DMS153 treated with DMSO at 0.1 percent for 48 hours (cell line): ENCODE measurements around the gene SULT1A1.
"Not testable (repeated sequence)": the region's sequence is repeated elsewhere in the genome, so short reads cannot be mapped to it uniquely, and the experiment has no call there.

Experiments
- DNase-seq: peaks from one replicate; lab custom pipeline; 2025; ENCODE audit not compliant: unreplicated experiment; lab: John Stamatoyannopoulos, UW

The SULT1A1 gene

DNA sequence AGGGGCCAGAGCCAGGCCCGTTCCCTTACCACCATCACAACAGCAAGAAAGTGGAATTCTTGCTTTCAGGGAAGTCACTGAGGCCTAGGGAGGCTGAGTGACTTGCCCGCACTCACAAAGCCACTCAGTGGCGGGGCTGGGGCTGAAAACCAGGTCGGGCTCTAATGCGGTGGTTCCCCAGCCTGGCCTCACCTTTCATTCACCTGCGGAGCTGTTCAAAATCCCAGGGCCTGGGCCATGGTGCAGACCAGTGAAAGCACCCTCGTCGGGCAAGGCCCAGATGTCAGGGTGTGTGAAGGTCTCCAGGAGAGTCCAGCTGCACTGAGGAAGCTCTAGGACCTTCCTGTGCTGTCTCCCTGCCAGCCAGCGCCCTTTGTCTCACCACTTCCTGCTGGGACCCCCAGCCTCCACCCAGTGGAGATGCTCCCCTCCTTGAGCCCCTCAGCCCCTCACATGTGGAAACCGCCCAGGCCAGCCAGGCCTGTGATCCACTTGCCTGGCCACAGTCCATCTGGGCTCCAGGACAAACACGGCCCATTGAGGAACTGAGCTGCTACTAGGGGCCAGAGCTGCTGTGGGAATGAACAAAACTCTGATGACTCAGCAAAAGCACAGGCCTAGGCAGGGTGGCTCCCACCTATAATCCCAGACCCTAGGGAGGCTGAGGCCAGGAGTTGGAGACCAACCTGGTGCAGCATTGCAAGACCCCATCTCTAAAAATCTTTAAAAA lies 812 bp downstream of the SULT1A1 start:
- not testable (repeated sequence) for DNase-seq

DNA sequence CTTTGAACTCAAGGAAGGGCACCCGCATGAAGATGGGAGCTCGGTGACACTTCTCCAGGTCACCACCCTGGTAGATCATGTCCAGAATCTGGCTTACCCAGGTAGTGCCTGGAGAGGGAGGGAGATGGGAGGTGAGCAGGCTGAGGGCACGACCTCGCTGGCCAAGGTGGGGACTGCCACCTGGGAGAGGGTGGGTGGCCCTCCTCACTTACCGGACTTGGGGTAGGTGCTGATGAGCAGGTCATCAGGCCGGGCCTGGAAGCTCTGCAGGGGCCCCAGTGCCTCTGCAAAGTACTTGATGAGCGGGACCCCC lies 1.4 kb downstream of the SULT1A1 start:
- not testable (repeated sequence) for DNase-seq

DNA sequence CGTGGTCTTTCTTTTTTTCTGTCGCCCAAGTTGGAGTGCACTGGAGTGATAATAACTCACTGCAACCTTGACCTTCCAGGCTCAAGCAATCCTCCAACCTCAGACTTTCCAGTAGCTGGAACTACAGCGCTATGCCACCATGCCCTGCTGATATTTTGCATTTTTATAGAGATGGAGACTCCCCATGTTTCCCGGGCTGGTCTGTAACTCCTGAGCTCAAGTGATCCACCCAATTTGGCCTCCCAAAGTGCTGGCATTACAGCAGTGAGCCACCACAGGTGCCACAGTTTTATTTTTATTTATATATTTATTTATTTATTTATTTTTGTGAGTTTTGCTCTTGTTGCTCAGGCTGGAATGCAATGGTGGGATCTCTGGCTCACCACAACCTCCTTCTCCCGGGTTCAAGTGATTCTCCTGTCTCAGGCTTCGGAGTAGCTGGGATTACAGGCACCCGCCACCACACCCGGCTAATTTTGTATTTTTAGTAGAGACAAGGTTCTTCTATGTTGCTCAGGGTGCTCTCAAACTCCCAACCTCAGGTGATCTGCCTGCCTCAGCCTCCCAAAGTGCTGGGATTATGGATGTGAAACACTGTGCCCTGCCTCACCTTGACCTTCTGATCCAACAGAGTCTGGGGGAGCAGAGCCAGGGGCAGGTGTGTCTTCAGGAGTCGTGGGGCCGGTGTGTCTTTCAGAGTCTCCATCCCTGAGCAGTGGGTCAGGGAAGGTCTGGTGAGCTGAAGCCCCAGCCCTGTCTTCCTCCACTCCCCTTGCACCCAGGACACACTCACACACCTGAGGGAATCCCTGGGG lies 2.0 kb downstream of the SULT1A1 start:
- DNase-seq = not testable (repeated sequence)

DNA sequence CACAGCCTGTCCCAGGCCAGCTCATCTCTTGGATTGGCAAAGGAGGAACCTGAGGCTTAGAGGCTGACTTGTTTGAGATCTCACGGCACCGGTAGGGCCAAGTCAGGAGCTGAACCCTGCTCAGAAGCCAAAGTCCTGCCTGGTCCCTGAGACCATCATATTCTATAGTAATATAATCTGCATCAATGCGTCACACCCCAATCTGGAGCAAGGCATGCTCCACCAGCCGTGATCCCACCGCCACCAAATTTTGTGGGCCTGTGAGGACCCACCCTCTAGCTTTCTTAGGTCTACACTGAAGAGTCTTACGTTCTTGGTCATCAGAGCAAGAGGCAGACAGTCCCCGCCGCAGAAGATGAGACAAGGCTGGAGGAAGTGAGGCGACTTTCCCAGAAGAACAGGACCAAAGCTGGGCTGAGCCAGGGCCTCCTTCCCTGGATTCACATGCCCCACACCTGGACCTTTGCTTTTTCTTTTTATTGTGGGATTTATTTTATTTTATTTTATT lies 2.7 kb downstream of the SULT1A1 start:
- no peak for DNase-seq

DNA sequence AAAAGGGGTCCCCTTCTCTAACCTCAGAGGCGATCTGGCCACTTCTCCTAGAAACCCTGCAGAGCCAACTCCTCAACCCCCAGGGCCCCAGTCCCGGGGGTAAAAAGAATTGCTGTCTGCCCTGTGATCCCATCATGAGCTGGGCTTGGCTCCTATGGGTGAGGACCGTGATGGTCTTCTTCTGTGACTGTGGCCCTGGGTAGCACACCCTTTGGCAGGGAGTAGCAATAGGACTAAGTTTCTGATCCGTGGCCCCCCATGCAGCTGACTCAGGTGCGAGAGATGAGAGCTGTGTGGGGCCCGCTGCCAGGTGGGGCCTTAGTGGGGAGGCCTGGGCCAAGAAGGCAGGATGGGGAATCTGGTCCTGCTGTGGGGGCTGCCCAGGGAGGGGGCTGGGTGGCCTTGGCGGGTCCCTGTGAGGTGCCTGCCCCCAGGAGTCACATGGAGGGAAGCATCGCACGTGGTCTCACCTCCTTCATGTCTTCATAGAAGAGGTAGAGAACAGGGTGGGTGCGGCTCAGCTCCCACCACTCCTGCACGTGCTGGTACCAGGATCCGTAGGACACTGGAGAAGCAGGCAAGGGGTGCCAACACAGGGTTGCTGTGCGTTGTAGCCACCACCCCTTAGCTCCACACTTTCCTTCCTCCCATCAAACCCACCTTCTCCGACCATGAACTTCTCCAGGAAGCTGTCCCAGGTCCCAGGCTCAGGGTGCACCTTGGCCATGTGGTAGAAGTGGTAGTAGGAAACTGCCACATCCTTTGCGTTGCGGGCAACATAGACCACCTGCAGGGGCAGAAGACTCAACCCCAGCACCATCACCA lies 3.3 kb downstream of the SULT1A1 start:
- no peak for DNase-seq

DNA sequence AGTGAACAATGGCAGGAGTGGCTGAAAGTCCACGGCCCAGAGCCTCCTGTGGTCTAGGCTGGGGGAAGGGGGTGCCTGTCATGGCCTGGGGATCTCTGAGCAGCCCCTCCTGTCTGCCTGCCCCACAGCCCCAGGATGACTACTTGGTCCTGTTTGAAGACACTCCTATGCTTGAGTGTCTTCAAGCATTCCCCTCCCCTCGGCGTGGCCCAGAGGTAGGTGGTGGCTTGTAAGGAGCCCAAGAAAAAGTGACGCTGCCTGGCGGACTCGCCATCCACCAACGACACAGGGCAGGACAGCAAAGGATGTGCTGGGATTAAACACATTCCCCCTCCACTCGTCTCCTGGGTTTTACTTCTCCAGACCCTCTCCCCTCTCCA lies 5.7 kb downstream of the SULT1A1 start:
- no peak for DNase-seq

DNA sequence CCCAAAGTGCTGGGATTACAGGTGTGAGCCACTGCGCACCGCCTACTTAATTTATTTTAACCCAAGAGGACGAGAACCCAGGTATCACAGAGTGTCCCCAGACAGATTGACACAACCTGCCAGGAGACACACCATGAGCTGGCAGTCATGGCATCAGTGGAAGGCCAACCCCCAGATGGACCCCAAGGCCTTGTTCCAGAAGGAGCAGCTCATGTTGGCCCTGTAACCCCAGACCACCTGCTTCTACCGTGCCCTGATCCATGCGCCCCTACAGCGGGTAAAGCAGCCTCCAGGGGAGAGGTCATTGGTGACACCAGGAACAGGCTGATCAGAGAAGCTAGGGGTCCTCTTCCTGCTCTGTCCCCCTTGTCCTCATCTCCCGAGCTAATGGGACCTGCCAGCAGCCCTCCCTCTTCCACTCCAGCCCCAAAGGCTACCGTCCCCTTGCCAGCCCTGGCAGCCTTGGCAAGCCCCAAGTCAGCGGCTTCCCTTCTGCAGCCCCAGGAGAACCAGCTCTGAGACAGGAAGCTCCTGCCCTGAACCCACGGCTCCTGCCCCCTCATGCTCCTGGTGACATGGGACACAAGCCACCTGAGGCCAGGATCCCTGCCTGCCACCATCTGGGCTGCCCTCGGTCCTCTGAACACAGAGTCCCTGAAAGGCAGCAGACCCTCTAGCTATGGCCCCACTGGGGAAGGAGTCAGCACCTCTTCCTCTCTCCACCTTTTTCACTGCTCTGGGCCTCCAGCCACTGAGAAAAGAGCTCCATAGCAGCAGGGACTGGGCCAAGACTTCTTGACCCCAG lies 6.3 kb downstream of the SULT1A1 start:
- no peak for DNase-seq

DNA sequence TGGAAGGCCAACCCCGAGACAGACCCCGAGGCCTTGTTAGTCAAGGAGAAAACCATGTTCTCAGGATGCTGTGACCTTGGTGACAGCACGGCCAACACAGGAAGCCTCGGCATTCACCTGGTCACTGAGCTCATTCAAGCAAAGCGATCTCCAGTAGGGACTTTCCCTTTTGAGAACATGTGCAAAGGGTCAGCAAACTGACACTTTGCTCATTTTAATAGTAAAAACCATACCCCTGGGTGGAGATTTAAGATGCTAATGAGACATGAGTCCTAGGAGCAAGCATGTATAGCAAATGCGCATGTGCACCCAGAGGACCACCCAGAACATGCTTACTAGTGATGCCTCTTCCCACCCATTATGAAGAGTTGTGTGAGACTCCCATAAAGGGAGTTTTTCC lies 7.3 kb downstream of the SULT1A1 start:
- no peak for DNase-seq

DNA sequence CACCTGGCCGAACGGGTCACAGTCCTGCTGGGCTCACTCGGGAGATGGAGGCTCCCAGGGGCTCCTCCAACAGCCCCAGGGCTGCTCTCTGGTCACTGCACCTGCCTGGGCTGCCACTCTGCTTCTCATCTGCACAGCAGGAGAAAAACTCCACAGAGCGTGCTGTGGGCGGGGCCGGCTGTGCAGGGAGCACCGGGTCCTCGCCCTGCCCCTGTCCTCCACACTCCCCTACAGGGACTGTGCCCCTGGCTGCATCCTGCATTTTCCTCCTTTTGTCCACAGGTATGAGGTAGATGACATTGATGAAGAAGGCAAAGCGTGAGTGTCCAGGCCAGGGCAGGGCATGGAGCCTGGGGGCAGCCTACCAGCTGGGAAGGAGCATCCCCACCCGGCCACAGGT lies 7.8 kb downstream of the SULT1A1 start:
- not testable (repeated sequence) for DNase-seq

DNA sequence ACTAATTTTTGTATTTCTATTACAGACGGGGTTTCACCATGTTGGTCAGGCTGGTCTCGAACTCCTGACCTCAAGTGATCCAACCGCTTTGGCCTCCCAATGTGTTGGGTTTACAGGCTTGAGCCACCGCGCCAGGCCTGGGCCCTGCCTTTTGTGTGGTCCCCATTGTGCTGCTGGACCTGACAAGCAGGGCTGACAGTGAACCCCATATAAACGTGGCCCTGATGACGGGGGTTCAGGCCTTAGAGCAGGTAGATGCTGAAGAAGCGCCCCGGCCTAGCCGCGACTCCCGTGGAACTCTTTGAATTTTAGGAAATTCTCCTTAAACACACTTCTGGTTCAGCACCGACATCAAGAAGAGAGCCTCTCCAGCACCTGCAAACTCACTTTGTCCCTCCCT lies 8.3 kb downstream of the SULT1A1 start:
- DNase-seq = not testable (repeated sequence)

DNA sequence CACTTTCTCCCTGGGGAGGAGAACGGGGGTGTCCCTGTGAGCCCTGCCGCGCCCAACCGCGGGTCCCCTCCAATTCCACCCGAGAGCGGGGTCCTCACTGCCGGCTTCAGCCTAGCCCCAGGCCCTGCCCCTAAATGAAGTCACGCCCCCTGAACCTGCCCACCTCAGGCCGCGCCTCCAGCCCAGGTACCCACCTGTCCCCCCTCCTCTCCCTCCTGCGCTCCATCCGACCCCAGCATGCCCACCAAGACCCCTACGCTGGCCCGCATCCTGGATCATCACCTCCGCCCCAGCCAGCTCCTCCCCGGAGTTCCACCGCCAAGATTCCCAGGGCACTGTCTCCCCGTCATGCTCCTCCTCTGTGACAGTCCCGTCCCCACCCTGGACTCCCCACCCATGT lies 8.9 kb downstream of the SULT1A1 start:
- DNase-seq = not testable (repeated sequence)

DNA sequence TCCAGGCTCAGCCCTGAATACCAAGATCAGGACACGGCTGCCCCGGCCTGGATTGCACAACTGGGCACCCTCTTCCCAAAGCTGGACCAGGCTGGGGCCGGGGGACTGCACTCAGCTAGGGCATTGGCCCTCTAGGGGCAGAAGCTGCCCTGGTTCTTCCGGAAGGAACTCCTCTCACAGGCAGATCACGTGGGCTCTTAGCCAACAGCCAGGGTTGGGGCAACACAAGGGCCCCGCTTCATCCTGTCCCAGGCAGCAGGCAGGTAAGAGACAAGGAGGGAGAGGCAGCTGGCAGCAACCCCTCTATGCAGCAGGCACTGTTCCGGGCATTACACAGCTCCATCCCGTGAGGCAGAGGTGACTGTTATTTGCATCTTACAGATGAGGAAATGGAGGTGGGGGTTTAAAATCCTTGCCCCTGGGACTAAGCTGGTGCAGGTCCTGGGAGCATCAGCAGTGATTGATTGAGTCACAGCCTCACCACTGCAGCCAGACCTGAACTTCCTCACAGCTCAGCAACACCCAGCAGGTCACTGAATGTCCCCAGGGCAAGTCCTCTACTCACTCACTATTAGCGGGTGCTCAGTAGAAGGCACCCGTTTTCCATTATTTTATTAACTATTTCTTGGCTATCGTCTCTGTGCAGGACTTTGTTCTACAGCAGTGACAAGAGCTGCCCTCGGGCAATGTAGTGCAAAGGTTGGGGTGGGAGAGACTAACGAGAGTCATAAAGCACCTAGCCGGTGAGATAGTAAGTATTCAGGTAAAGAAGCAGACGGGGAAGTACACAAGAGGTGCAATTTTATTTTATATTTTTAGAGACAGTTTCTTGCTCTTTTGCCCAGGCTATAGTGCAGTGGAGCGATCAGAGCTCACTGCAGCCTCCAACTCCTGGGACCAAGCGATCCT lies 10.2 kb downstream of the SULT1A1 start:
- DNase-seq = not testable (repeated sequence)

DNA sequence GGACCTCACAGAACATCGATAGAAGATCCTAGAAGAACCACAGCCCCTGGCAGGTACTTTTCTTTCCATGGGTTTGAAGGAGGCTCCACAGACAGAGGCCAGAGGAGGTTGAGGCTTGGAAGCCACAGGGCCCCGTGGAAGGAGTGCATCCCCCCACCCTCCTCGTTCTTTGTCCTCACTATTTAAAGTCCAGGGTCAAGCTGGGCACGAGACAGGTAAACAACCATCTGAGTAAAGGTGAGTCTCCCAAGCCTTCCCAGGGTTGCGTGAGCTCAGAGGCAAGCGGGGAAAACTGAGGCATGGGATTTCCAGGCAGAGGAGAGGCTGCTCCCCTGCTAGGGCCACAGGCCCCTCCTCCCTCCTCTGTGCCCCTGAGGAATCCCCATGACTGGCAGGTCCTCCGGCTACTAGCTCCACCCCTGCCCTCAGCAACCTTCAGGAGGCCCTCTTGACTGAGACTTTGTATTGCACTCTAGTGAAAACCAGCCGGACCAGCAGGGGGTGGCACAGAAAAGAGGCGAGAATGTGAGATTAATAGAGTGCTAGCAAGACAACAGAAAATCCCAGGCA lies 12.1 kb downstream of the SULT1A1 start:
- DNase-seq = no peak

DNA sequence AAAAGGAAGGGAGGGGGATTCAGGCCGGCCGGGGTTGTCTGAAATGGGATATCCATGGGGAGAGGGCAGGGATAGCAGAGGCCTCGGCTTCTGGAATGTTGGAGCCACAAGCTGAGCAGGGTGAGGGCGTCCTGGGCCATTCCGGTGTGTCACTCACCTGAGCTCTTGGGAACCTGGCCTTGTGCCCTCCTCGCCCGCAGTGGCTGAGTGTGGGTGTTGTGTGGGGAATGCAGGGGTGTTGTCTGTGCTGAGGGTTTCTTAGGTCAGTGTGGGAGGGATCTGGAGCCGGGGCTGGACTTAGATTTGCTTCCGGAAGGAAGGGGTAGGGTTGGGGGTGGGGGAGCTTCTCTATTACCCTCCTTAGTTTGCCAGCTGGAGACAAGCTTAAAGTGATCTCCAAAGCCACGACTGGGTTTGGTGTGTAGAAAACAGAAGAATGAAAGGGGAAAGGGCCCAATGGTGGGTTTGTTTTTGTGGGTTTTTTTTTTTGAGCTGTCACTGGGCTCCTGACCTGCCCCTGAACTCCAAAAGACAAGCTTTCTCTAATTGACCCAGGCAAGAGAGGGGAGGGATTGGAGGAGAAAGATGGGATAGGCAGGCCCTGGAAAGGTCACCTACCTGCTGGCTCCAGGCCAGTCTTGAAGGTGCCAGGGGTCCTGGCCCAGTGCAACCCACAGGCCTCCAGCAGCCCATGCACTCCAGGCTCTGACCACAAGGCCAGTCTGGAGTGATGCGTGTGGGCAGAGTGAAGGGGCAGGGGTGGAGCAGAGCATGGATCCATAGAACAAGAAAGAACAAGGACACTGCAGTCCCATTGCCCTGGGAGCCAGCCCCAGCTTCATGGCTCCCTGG lies 12.8 kb downstream of the SULT1A1 start, which contains the start of gene SULT1A2:
Gene SULT1A2, minus strand, starts transcription at position 211 of the 852 bp plus-strand sequence. CDS start 1,120 bp downstream, outside the sequence.
- DNase-seq = no peak

DNA sequence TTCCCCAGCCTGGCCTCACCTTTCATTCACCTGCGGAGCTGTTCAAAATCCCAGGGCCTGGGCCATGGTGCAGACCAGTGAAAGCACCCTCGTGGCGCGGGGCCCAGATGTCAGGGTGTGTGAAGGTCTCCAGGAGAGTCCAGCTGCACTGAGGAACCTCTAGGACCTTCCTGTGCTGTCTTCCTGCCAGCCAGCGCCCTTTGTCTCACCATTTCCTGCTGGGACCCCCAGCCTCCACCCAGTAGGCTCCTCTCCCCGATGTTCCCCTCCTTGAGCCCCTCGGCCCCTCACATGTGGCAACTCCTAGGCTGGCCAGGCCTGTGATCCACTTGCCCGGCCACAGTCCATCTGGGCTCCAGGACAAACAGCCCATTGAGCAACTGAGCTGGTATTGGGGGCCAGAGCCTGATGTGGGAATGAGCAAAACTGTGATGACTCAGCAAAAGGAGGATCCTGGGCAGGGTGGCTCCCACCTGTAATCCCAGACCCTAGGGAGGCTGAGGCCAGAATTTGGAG lies 13.7 kb downstream of the SULT1A1 start:
- no peak for DNase-seq

DNA sequence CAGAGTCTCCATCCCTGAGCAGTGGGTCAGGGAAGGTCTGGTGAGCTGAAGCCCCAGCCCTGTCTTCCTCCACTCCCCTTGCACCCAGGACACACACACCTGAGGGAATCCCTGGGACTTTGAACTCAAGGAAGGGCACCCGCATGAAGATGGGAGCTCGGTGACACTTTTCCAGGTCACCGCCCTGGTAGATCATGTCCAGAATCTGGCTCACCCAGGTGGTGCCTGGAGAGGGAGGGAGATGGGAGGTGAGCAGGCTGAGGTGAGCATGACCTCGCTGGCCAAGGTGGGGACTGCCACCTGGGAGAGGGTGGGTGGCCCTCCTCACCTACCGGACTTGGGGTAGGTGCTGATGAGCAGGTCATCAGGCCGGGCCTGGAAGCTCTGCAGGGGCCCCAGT lies 14.4 kb downstream of the SULT1A1 start:
- not testable (repeated sequence) for DNase-seq

DNA sequence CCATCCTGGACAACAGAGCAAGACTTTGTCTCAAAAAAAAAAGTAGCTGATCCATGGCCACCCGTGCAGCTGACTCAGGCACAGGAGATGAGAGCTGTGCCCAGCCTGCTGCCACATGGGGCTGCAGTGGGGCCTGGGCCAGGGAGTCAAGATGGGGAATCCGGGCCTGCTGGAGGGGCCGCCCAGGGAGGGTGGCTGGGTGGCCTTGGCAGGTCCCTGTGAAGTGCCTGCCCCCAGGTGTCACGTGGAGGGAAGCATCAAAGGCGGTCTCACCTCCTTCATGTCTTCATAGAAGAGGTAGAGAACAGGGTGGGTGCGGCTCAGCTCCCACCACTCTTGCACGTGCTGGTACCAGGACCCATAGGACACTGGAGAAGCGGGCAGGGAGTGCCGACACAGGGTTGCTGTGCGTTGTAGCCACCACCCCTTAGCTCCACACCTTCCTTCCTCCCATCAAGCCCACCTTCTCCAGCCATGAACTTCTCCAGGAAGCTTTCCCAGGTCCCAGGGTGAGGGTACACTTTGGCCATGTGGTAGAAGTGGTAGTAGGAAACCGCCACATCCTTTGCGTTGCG lies 16.8 kb downstream of the SULT1A1 start:
- no peak for DNase-seq

DNA sequence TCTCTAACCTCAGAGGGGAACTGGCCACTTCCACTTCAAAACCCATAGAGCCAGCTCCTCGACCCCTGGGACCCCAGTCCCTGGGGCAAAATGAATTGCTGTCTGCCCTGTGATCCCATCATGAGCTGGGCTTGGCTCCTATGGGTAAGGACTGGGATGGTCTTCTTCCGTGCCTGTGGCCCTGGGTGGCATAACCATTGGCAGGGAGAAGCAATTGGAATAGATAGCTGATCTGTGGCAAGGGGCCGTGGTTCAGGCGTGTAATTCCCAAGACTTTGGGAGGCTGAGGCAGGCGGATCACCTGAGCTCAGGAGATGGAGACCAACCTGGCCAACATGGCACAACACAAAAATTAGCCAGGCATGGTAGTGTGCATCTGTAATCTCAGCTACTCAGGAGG lies 17.3 kb downstream of the SULT1A1 start:
- no peak for DNase-seq
